Keratinocyte (primary cell): ENCODE data around the gene CPTP.

Source experiments
- EZH2 ChIP-seq: IDR thresholded peaks from one replicate; pipeline ENCODE4 v1.6.1; 2012; ENCODE audit warnings: inconsistent platforms, mild to moderate bottlenecking, low read length, moderate library complexity
- TF ChIP-seq, protein P1 (sequence below), 3 experiments: IDR thresholded peaks in 1 of 3; conservative IDR thresholded peaks in 1 of 3; optimal IDR thresholded peaks in 1 of 3; 2 replicates in 2 of 3; 3 replicates in 1 of 3; pipeline versions ENCODE3 to v1.5.1; 2011; ENCODE audit warnings: low read length in 3 of 3, mild to moderate bottlenecking in 3 of 3, moderate library complexity in 2 of 3, control low read depth in 1 of 3, inconsistent platforms in 1 of 3; ENCODE audit not compliant: insufficient read depth in 2 of 3; ENCODE audit errors: extremely low read depth in 1 of 3

DNA sequence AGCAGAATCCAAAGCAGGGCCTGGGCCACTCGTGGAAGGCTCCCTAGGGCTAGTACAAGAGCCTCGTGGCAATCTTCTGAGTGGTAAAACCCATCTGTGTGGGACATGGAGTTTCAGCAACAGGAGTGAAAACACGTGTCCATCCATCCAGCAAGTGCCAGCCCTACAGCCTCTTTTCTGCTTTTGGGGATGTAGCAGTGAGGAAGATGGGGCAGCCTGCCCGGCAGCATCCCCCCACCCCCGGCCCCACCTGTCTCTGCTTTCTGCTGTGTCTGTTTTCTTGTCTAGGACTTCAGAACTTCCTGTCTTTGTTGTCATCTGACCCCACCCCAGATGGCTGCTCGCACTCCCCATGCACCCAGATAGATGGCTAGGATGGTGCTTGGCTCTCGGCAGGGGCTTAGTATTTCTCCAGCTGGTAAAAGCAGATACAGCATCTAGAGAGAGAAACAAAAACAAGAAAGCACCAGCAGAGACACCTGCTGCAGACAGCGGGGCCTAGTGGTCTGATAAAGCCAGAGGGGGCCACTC, 1.5 kb downstream of the CPTP start:
- TF ChIP-seq, protein P1, sequence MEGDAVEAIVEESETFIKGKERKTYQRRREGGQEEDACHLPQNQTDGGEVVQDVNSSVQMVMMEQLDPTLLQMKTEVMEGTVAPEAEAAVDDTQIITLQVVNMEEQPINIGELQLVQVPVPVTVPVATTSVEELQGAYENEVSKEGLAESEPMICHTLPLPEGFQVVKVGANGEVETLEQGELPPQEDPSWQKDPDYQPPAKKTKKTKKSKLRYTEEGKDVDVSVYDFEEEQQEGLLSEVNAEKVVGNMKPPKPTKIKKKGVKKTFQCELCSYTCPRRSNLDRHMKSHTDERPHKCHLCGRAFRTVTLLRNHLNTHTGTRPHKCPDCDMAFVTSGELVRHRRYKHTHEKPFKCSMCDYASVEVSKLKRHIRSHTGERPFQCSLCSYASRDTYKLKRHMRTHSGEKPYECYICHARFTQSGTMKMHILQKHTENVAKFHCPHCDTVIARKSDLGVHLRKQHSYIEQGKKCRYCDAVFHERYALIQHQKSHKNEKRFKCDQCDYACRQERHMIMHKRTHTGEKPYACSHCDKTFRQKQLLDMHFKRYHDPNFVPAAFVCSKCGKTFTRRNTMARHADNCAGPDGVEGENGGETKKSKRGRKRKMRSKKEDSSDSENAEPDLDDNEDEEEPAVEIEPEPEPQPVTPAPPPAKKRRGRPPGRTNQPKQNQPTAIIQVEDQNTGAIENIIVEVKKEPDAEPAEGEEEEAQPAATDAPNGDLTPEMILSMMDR (optimal IDR thresholded peaks at IDR 0.05 in 1 of 3, IDR thresholded peaks at IDR 0.05 in 1 of 3, conservative IDR thresholded peaks at IDR 0.05 in 1 of 3; ENCODE audit: extremely low read depth in 1 of 3, insufficient read depth in 2 of 3, low read length in 3 of 3) = no peak
- TF ChIP-seq EZH2 = no peak
